ENCODE data around the gene KNOP1.
"Not testable (repeated sequence)": the region's sequence is repeated elsewhere in the genome, so short reads cannot be mapped to it uniquely, and the experiment has no call there.

KNOP1 gene

GRCh38 chr16:19677402-19677801 is 40.6 kb downstream of the KNOP1 start:
- Histone ChIP-seq H3K36me3 (peaks cover 29% of the 10 kb centered on the region), H3K27me3 (no peaks in the 10 kb centered on the region), H3K4me3 (ENCODE audit: low read depth in 1 of 2, low read length in 1 of 2) (no peak overlapping the region), H3K4me1 (ENCODE audit: control insufficient read depth in 1 of 2, insufficient read depth in 1 of 2, low read depth in 1 of 2, low read length in 1 of 2) (no peaks in the 10 kb centered on the region), H3K27ac (no peak overlapping the region), H3K9me3 (no peaks in the 10 kb centered on the region)
- TF ChIP-seq CTCF (IDR thresholded peaks at IDR 0.05) = no peak

- TF ChIP-seq CTCF (IDR thresholded peaks at IDR 0.05) = no peak
- Histone ChIP-seq H3K4me1 (ENCODE audit: control insufficient read depth in 1 of 2, insufficient read depth in 1 of 2, low read depth in 1 of 2, low read length in 1 of 2) (no peaks in the 10 kb centered on the region), H3K4me3 (ENCODE audit: low read depth in 1 of 2, low read length in 1 of 2) (no peak overlapping the region), H3K27me3 (no peaks in the 10 kb centered on the region), H3K36me3 (peaks cover 44% of the 10 kb centered on the region), H3K9me3 (no peaks in the 10 kb centered on the region), H3K27ac (no peak overlapping the region)
Observed at GRCh38 chr16:19674485-19674884, 43.5 kb downstream of the KNOP1 start.

- Histone ChIP-seq H3K9me3 (no peaks in the 10 kb centered on the region), H3K27me3 (no peaks in the 10 kb centered on the region), H3K4me3 (ENCODE audit: low read depth in 1 of 2, low read length in 1 of 2) (no peak overlapping the region), H3K36me3 (peaks cover 37% of the 10 kb centered on the region), H3K4me1 (ENCODE audit: control insufficient read depth in 1 of 2, insufficient read depth in 1 of 2, low read depth in 1 of 2, low read length in 1 of 2) (no peaks in the 10 kb centered on the region), H3K27ac (no peak overlapping the region)
- no peak for TF ChIP-seq CTCF (IDR thresholded peaks at IDR 0.05)
Observed at GRCh38 chr16:19672378-19672777, 45.6 kb downstream of the KNOP1 start.

- Histone ChIP-seq H3K9me3 (no peaks in the 10 kb centered on the region), H3K4me1 (ENCODE audit: control insufficient read depth in 1 of 2, insufficient read depth in 1 of 2, low read depth in 1 of 2, low read length in 1 of 2) (no peaks in the 10 kb centered on the region), H3K36me3 (peaks cover 20% of the 10 kb centered on the region), H3K27me3 (no peaks in the 10 kb centered on the region), H3K4me3 (ENCODE audit: low read depth in 1 of 2, low read length in 1 of 2) (no peak overlapping the region), H3K27ac (no peak overlapping the region)
- no peak for TF ChIP-seq CTCF (IDR thresholded peaks at IDR 0.05)
Observed at GRCh38 chr16:19666477-19666876, 51.5 kb downstream of the KNOP1 start.

- H3K9me3 ChIP-seq; H3K27ac ChIP-seq; H3K27me3 ChIP-seq; H3K4me1 ChIP-seq (ENCODE audit: control insufficient read depth in 1 of 2, insufficient read depth in 1 of 2, low read depth in 1 of 2, low read length in 1 of 2); H3K4me3 ChIP-seq (ENCODE audit: low read depth in 1 of 2, low read length in 1 of 2): not testable (repeated sequence)
- peaks cover 10% of the 10 kb centered on the region for H3K36me3 ChIP-seq
Observed at GRCh38 chr16:19665313-19665712, 52.7 kb downstream of the KNOP1 start.

GRCh38 chr16:19664166-19664565 is 53.9 kb downstream of the KNOP1 start:
- Histone ChIP-seq H3K9me3 (no peaks in the 10 kb centered on the region), H3K27ac (no peak overlapping the region), H3K27me3 (no peaks in the 10 kb centered on the region), H3K36me3 (peaks cover 4% of the 10 kb centered on the region), H3K4me1 (ENCODE audit: control insufficient read depth in 1 of 2, insufficient read depth in 1 of 2, low read depth in 1 of 2, low read length in 1 of 2) (no peaks in the 10 kb centered on the region), H3K4me3 (ENCODE audit: low read depth in 1 of 2, low read length in 1 of 2) (no peak overlapping the region)
- TF ChIP-seq CTCF (IDR thresholded peaks at IDR 0.05) = no peak

All from neutrophil (primary cell).